Iris pigment epithelial cell (primary cell): ENCODE measurements around the gene SYF2.
"Not testable (repeated sequence)": the region's sequence is repeated elsewhere in the genome, so short reads cannot be mapped to it uniquely, and the experiment has no call there.

Experiments used
- DNase-seq: peaks from one replicate; pipeline ENCODE4 v3.0.0-alpha.2; 2011; ENCODE audit warnings: low read depth

The SYF2 gene

DNA sequence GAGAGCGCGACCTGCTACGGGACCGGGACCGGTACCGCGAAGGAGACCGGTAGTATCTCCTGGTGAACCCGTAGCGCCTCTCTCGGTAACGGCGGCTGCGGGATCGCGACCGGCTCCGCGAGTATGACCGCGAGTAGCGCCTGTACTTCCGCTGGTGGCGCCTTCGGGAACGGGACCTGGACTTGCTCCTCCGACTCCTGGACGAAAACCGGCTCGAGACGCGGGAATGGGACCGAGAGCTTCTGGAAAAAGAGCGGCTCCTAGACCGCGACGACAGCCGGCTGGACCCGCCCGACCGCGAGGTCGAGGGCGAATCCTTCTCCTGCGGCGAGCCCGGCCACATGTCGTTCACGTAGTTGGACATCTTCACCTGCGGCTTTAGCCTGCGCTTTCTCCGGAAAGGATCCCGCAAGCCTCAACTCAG is 14.3 kb upstream of the SYF2 start:
- DNase-seq, result no peak

DNA sequence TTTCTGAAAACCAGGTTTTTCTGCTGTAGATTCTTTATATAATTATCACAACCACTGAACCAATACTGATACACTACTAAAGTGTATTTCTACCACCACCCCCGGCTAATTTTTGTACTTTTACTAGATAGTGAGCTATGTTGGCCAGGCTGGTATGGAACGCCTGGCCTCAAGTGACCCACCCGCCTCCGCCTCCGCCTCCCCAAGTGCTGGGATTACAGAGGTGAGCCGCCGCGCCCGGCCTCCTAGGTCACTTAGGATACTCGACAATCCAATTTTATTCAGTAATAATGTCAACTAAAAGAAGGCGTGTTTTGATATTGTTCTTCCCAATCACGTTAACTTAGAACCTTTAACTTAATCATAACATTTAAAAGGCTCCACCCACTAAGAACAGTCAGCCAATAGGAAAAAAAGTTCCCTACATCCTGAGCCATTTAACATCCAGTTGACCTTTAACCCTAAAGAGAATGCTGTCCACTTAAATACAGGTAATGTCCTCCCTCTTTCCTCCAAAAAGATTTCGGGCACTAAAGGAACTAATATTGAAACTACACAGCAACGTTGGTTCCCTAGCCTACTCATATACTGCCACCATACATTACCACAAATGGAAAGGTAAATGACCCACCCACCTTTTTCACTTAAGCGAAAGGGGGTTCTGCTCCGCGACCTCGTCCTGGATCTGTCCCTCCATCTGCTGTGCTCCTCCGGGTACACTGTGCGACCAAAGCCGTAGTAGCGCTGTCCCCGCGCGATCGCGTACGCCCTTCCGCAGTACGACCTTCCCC is 13.7 kb upstream of the SYF2 start:
- peak; percentile 56 for DNase-seq

GRCh38 chr1:25245393-25245792 is 13.1 kb upstream of the SYF2 start:
- no peak for DNase-seq

DNA sequence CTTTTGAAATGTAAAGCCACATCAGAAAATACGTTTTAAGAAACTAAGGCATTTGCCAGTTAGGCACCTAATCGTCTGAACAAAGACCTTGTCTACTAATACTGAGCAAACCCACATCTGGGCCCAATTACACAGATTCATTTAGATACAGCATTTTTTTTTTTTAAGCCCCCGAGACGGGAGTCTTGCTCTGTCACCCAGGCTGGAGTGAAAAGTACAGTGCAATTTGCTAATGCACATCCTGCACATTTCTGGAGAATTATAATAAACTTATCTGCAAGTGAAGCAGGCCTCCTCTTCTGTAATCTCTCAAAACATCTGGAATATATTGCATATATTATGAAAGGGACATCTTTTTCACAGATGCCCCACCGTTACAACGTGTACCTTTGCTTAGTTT is 11.6 kb upstream of the SYF2 start:
- no peak for DNase-seq

DNA sequence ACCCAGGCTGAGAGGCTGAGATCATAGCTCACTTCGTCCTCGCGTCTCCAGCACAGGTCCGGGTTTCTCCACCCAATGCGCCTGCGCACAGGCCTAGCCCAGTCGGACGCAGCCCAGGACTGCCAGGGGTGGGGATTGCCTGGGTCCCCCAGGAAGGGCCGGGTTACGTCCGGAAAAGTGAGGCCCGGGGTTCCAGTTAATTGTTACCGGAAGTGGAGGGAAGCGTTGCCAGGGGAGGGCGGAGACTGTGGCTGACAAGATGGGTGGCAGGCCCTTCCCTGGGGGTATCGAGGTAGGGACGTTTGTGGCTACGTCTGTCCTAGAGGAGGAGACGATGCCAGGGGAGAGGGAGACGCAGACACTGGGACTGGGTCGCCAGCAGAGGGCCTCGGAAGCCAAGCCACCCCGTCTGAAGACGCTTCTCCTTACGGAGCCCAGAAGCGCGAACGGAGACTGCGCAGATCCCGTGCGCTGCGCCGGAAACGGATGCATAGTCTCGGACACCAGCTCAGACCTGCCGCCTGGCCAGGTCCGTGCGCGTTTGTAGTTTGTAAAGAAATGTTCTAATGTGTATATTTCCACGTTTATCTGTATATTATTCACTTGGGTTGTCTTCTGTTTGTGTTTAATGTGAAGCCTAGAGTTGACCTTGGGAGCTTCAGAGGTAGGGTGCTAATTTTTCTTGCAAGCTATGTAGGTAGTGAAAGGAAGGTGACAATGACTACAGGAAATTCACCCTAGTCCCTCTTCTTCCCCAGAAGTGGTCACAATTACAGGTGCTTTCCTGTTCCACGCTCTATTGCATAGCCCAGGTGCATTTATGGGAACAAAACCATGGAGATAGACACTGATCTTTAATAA is 7.6 kb upstream of the SYF2 start:
- DNase-seq, result peak; percentile 93

GRCh38 chr1:25238046-25238445 is 5.7 kb upstream of the SYF2 start:
- DNase-seq, result no peak

DNA sequence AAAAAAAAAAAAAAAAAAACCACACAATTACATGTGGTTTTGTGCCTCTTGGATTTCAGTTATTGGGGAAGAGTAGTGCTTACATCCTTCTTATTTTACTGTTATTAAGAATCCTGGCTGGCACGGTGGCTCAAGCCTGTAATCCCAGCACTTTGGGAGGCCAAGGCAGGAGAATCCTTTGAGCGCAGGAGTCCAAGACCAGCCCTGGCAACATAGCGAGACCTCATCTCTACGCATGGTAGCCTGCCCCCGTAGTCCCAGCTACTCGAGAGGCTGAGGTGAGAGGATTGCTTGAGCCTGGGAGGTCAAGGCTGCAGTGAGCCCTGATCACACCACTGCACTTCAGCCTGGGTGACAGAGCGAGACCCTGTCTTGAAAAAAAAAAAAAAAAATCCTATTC is 4.0 kb upstream of the SYF2 start:
- not testable (repeated sequence) for DNase-seq

DNA sequence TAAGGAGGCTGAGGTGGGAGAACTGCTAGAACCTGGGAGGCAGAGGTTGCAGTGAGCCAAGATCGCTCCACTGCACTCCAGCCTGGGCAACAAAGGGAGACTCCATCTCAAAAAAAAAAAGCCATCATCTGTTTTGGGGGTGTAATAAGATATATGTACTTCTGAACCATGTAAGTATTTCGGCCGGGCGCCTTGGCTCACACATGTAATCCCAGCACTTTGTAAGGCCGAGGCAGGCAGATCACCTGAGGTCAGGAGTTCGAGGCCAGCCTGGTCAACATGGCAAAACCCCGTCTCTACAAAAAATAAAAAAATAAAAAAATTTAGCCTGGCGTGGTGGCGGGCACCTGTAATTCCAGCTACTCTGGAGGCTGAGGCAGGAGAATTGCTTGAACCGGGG is 3.1 kb upstream of the SYF2 start:
- DNase-seq, result not testable (repeated sequence)

DNA sequence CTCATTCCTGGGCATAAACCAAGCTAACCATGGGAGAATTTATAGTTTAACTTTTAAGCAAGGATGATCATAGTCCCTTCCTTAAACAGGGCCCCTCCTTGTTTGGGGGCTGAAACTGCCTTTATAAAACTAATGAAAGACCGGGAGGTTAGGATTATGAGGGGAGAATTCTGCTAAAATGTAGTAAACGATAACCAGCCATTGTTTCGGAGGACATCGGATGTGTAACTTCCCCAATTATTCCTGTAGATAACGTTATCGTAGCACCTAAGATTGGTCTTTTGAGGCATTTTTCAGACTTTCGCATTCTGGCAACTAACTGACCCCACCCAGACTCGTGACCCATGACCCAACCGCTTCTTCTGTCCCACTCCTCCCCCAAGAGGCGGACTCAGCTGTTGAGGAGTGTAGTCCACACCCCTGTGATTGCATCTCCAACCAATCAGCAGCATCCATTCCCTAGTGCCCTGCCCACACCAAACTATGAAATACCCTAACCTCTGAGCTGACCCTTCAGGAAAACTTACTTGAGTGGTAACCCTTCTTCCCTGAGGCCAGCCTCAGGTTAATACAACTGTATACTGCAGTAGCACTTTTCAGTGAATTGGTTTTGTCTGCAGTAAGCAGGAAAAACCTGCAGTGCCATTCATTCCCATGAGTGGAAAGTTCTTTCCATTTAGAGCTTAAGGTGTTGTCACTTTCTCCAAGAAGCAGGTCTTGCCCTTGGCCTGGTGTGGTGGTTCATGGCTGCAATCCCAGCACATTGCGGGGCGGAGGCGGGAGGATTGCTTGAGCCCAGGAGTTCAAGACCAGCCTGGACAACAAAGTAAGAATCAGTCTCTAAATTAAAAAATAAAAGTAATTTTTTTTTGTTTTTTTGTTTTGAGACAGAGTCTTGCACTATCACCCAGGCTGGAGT is 823 bp upstream of the SYF2 start:
- DNase-seq, result peak; percentile 92

DNA sequence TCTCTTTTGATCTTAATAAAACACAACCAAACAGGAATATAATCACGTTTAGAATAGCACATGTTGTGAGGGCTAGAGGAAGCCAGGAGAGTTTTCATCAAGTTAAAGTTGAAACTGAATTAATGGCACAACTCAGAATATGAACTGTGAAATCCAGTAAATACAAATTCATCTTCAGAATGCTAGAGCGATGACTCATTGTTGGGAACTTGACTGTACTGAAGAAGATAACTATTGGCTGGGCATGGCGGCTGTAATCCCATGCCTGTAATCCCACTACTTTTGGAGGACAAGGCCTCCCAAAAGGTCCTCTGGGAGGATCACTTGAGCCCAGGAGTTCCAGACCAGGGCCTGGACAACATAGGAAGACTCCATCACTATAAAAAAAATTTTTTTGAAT is 8.8 kb downstream of the SYF2 start:
- DNase-seq, result peak; percentile 76

DNA sequence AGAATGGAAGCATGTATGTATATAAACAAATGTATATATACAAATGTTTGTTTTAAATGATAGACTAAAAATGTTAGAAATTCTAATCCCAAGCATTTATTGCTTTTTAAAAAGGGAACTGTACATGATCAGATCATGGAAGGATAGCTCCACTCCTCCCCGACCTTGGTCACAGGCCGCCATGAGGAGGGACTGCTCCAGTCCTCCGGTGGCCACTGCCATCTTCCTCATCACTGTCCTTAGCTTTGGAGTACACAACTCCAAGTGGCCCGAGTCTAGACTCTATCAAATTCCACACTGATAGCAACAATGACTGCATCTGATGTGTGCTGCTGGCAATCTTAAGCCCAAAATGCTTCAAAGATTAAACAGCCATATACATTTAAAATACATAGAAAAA is 9.7 kb downstream of the SYF2 start:
- no peak for DNase-seq

GRCh38 chr1:25220666-25221065 is 11.6 kb downstream of the SYF2 start:
- no peak for DNase-seq

DNA sequence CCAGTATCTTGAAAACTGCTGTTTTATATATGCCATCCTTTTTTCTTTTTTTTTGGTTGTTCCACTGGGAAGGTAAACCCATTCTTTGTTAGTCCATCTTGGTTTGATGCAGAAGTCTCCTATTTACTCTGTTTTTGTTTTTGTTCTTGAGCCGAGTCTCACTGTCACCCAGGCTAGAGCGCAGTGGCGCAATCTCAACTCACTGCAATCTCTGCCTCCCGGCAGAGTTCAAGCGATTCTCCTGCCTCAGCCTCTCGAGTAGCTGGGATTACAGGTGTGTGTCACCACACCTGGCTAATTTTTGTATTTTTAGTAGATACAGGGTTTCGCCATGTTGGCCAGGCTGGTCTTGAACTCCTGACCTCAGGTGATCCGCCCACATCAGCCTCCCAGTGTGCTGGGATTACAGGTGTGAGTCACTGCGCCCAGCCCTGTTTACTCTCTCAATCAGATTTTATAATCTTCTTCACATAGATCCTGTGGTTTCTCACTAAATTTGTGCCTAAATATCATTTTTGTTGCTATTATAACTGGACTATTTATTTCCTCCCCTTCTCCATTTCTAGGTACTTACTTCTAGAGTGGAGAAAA is 12.5 kb downstream of the SYF2 start:
- no peak for DNase-seq

DNA sequence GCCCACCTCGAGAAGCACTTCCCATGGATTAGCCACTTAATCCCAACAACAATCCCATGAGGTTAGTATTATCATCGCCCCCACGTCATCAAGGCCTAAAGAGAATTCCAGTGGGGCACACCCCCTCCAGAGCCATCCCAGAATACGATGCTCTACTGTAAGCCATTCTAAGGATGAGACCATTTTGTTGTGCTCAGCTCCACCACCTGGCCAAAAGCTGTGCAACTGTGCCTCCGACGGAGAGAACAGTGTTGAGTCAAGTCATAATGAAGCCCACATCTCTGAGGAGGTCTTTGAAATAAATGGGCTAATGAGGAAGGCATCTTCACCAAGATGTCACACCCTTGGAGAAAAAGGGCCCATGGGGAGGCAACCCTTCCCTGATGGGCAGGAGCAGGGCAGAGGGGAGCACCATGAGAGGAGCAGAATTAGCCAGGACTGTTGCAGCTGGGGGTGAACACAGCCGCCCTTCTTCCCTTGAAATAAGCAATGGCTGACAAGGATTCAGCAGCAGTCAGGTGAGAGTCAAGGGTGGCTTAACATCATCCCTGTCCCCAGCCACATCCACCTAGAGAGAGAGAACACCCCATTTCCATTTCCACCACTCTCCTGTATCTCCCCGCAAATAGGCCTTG is 14.6 kb downstream of the SYF2 start:
- no peak for DNase-seq

DNA sequence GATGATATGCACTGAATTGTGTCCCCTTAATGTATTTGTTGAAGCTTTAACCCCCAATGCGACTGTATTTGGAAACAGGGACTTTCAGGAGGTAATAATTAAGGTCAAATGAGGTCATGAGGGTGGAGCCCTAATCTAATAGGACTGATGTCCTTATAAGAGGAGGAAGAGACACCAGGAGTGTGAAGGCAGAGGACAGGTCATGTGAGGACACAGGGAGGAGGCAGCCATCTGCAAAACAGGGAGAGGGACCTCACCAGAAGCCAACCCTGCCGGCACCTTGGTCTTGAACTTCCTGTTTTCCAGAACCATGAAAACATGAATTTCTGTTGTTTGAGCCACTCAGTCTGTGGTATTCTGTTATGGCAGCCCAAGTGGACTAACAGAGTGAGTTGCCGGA is 15.3 kb downstream of the SYF2 start:
- DNase-seq, result no peak

- no peak for DNase-seq
Measured at GRCh38 chr1:25216123-25216522, 16.2 kb downstream of the SYF2 start.

- no peak for DNase-seq
Measured at GRCh38 chr1:25212725-25213124, 19.6 kb downstream of the SYF2 start.

GRCh38 chr1:25210728-25211127 is 21.6 kb downstream of the SYF2 start:
- DNase-seq, result peak; percentile 16

GRCh38 chr1:25209516-25209915 is 22.8 kb downstream of the SYF2 start:
- DNase-seq, result no peak

DNA sequence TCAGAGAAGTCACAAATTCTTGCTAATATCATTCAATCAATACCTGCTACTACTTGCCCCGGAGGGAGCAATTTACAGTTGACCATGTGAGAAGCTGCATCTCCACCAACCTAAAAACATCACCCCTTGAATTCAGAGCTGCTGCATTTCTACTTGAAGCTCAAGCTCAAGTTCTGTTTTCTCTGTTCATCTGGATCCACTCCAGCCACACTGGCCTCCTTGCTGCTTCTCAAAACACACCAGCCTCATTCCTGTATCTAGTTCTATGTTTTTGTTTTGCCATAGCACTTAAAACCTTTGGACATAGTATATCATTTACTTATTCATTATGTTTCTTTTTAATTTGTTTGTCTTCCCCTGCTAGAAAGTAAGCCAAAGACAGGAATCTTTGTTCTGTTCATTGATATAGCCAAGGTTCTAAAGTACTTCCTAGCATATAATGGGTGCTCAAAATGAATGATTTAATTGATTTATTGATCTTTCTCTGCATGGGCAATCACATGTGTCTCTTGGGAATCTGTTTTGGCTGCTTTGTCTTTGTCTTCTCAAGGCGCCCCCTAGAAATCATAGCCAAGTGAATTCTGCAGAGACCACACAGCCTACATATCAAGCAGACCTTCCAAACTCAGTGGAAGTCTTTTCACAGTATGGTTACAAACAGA is 23.6 kb downstream of the SYF2 start:
- no peak for DNase-seq

DNA sequence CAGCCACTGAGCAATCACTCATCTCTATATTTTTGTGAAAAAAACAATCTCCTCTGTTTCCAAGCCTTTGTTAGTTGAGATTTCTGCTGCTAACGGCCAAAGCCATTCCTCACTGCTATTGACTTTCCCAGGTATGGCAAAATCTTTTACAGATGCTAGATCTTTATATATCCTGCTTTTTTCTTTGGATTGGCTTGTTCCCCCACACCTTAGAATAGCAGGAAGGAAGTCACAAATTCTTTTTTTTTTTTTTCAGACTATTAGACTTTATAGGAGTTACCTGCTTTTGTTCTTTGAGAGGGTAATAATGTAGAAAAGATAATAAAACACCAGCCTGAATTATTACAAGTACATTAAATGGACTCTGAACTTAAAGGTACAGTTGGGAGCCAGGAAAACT is 24.2 kb downstream of the SYF2 start:
- no peak for DNase-seq
